ENCODE results near the gene EBF3. TPM values are rescaled to one million over a fixed set of nuclear protein-coding genes. Genes with fewer than 3 reads are reported as not detected.

The EBF3 gene
- total RNA-seq, 1 donor from 2014 or later, result not detected

DNA sequence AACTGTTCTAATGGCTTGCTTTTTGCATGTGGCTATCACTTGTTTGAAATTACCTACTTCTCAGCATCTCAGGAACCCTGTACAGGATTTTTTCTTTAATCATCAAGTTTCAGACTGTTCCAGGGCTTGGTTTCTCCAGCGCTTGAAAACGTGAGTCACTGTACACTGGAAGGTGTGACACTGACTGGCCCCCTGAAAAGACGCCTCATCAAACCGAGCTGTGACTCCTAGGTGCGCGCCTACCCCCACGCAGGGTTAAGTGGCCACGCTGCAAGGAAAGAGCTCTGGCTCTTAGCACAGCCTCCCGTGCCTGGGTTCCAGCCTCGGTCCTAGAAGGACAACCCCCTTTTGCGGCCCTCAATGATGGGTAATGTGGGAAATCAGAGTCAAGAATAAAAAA is 81.0 kb downstream of the EBF3 start:
- H3K27me3 ChIP-seq (ENCODE audit: control insufficient read depth, insufficient read depth, low read length), result peaks cover 8% of the 10 kb centered on the region
- no peak for TF ChIP-seq CTCF (IDR thresholded peaks at IDR 0.05; ENCODE audit: insufficient read depth, low read length, poor library complexity, severe bottlenecking)
- no peaks in the 10 kb centered on the region for H3K36me3 ChIP-seq (ENCODE audit: control insufficient read depth, insufficient read depth, low read length)
- no peak overlapping the region for H3K4me3 ChIP-seq (ENCODE audit: low read depth, low read length)
- DNase-seq (ENCODE audit: low read depth), result no peak

- peaks cover 8% of the 10 kb centered on the region for H3K27me3 ChIP-seq (ENCODE audit: control insufficient read depth, insufficient read depth, low read length)
- no peak for DNase-seq (ENCODE audit: low read depth)
- no peaks in the 10 kb centered on the region for H3K36me3 ChIP-seq (ENCODE audit: control insufficient read depth, insufficient read depth, low read length)
- no peak overlapping the region for H3K4me3 ChIP-seq (ENCODE audit: low read depth, low read length)
- no peak for TF ChIP-seq CTCF (IDR thresholded peaks at IDR 0.05; ENCODE audit: insufficient read depth, low read length, poor library complexity, severe bottlenecking)
Measured at GRCh38 chr10:129882291-129883010, 81.6 kb downstream of the EBF3 start.

GRCh38 chr10:129881641-129882040 is 82.4 kb downstream of the EBF3 start:
- H3K36me3 ChIP-seq (ENCODE audit: control insufficient read depth, insufficient read depth, low read length), result no peaks in the 10 kb centered on the region
- peaks cover 8% of the 10 kb centered on the region for H3K27me3 ChIP-seq (ENCODE audit: control insufficient read depth, insufficient read depth, low read length)
- no peak for DNase-seq (ENCODE audit: low read depth)
- H3K4me3 ChIP-seq (ENCODE audit: low read depth, low read length), result no peak overlapping the region
- no peak for TF ChIP-seq CTCF (IDR thresholded peaks at IDR 0.05; ENCODE audit: insufficient read depth, low read length, poor library complexity, severe bottlenecking)

DNA sequence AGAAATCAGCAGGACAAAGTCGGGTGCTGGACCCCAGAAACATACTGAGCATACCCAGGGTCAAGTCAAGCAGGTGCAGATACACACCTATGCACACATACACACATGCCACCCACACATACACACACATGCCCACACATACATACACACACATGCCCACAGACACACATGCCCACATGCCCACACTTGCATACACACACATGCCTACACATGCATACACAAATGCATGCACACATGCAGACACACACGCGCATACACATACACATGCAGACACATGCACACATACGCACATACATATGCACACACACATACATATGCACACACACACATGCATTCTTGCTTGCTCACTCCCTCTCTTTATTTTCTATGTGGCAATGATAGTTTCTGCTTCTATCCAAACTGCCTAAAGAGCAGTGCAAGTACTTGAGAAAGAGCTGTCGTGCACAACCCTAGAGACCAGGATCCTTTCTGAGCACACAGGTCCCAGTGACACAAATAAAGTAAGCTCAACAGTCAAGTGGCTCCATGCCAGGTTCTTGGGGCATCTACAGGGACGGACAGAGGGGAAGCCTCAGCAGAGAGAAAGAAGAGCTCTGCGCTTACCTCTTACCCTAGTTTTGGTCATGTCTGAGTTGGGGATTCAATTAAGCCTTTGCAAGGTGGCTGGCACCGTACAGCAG is 83.7 kb downstream of the EBF3 start:
- Histone ChIP-seq H3K27me3 (ENCODE audit: control insufficient read depth, insufficient read depth, low read length) (peaks cover 8% of the 10 kb centered on the region), H3K4me3 (ENCODE audit: low read depth, low read length) (no peak overlapping the region), H3K36me3 (ENCODE audit: control insufficient read depth, insufficient read depth, low read length) (no peaks in the 10 kb centered on the region)
- TF ChIP-seq CTCF (IDR thresholded peaks at IDR 0.05; ENCODE audit: insufficient read depth, low read length, poor library complexity, severe bottlenecking), result no peak
- no peak for DNase-seq (ENCODE audit: low read depth)

DNA sequence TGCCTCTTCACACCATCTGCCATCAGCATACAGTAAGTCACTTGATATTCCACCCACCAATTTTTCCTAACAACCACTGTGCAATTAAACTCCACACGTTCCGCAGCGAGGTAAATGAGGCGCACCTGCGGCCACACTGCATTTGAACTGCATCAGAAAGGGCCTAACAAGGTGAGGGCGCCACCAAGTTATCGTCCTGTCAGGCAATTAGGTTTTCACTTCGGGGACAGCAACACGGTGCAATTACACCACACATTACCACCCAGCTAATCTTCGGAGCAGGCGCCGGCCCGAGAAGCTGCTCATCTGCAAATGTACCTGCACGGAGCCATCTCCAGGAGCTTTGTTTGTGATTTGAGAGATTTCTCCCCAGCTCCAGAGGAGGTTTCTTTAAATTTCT is 84.4 kb downstream of the EBF3 start:
- Histone ChIP-seq H3K27me3 (ENCODE audit: control insufficient read depth, insufficient read depth, low read length) (peaks cover 8% of the 10 kb centered on the region), H3K36me3 (ENCODE audit: control insufficient read depth, insufficient read depth, low read length) (no peaks in the 10 kb centered on the region), H3K4me3 (ENCODE audit: low read depth, low read length) (no peak overlapping the region)
- TF ChIP-seq CTCF (IDR thresholded peaks at IDR 0.05; ENCODE audit: insufficient read depth, low read length, poor library complexity, severe bottlenecking), result no peak
- DNase-seq (ENCODE audit: low read depth), result no peak

All from kidney epithelial cell (primary cell).